Ammon's horn (tissue), 1 donor: ENCODE results near the gene GLRA3.
"Not testable (repeated sequence)": the region's sequence is repeated elsewhere in the genome, so short reads cannot be mapped to it uniquely, and the experiment has no call there.

Source experiments
- DNase-seq: peaks from one replicate; pipeline ENCODE4 v3.0.0-alpha.2; 2016; ENCODE audit warnings: low spot score

Gene GLRA3

DNA sequence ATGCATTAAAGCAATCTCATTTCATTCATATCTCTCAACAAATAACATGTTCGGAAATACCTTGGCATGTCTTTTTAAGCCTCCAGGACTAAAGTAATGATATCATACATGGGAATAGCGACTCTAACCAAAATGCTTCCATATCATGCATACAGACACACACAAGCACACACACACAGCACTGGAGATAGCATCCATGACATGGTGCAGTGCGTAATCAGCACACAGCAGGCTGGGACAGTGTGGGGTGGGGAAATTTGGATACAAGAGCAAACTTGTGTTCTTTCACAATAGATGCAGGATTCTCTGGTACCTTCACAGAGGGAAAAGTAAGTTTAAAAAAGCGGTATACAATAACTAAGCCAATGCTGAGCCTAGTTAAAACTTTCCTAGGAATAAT is 174.4 kb downstream of the GLRA3 start:
- DNase-seq: no peak

DNA sequence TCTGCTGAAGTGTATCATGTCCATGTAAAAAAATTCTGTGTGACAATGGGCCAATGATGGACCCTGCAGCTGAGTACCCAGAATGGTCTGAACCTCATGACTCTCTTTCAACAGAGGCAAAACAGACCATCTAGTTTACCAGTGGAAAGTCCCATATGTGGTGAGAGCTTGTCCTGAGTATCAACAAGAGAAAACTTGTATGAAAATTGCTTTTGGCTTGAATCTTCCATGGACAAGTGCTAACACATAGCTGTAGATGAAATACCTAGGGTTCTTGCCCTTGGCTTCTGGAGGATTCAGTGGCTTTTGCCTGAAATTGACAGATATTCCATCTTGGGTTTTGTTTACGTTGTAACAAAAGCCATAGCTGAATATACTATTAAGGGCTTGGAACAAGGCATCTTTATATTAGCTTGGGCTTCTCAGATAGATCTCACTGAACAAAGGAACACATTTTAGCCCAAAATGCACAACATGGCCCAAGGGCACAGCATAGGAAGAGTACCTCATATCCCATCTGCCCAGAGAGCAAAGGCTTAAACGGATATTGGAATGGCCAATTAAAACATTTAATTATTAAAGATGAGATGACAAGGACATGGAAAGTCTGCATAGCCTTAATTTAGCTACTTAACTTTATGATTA is 178.2 kb downstream of the GLRA3 start:
- DNase-seq: no peak

DNA sequence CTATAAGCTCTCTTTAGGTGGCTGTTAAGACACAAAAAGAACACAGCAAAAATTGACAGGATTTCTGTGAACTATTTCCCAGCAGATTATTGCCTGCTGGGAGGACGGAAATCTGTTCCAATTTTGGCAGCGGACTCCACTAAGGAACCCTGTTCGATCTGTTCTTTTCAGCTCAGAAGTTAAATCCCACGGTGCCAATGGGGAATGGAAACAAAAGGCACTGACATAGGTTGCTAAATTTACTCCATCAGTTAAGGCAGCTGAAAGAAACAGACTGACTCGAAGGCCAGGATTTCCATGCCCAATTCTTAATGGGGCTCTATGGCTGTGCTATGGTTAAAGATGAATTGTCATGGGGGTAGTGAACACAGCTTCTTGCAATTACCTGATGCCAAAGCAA is 180.2 kb downstream of the GLRA3 start:
- DNase-seq: peak; percentile 29

DNA sequence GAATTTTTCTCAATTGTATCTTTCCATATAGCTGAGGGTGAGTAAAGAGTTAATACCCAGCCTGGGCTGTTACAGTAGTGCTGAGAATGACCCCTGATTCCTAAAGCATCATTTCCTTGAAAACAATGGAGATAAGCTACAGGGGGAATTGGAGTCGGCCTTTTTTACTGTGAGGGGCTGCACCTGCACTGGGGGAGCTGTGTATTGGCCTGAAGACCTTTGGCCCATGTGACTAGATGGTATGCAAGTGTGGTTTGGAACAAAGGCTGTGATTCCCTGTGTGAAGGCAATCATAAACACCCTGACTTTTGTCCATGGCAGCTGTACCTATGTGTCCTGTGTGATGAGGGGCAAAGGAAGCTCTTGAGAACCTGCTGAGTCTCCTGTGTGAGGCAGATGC is 182.7 kb downstream of the GLRA3 start:
- no peak for DNase-seq

DNA sequence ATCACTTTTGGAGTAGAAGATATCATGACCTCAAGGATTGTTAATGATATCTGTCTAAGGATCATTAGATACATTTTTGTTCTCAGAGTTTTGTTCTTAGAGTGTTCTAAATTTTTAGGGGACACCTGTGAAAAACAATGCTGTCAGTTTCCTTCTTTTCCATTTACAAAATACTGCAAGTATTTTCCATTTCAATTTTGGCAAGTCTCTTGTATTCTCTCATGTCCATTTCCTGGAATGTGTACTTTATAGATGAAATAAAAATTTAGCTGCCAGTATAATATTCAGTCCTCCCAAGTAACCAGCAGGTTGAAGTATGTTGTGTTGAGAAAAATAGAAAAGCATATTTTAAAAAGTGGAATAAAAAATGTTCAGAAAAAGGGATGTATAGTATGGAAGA is 188.9 kb downstream of the GLRA3 start:
- no peak for DNase-seq

DNA sequence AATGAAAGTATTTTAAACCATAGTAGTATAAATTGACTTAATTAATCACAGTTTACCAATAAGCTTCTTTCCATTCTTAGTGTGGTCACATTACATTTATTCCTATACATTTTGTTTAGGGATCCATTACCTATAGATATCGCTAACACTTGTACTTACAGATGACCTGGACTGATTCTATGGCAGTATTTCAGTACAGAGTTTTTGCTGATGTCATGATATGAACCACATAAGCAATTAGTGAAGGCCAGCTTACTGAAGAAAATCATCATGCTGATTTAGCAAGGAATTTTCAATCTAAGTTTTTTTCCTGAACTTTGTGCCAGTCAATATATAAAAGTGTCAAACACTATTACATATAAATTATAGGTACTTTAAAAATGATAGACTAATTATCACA is 193.3 kb downstream of the GLRA3 start:
- no peak for DNase-seq

DNA sequence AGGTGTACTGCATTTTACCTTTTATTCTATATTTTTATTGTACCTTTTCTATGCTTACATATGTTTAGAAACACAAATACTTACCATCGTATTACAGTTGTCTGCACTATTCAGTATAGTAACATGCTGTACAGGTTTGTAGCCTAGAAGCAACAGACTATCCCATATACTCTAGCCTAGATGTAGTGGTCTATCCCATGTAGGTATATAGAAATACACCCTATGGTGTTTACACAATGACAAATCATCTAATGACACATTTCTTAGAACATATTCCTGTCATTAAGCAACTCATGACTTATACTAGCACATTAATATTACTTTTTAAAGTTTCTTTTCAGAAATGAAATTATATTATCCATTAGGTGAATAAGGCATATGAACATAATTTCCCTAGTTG is 195.6 kb downstream of the GLRA3 start:
- no peak for DNase-seq

DNA sequence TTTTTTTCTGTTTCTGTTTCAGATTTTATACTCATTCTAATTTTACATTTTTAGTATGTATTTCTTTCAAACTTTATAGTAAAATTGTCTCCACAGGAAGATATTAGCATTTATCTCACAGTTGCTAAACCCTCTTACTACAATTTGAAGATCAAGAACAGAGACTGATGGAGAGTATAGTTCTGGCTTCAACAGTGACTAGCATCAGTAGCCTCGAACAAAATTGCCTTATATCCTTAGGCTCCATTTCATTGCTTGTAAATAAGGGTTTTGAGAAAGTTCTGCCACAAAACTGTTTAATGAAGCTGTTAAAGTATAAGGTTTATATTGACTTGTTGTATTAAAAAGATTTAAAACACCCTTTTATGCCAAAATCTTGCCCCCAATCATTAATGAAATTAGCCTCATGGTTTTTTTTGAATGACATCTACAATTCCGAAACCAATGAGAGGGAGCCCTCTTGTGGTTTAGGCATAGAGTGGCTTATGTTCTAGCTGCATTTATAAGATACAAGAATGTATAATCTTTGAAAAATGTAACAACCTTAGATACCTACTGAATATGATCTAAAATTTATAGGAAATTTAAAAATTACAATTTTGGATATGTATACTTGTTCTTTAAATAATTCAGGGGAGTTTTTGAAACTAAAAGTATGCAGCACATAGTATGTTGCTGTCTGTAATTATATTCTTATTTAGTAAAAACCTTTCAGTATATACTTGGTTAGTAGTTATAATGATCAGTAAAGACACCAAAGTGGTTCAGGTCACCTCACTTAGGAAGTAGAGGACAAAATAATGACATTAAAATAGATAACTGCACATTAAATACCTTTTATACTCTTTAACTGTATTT is 196.9 kb downstream of the GLRA3 start:
- peak; percentile 44 for DNase-seq

DNA sequence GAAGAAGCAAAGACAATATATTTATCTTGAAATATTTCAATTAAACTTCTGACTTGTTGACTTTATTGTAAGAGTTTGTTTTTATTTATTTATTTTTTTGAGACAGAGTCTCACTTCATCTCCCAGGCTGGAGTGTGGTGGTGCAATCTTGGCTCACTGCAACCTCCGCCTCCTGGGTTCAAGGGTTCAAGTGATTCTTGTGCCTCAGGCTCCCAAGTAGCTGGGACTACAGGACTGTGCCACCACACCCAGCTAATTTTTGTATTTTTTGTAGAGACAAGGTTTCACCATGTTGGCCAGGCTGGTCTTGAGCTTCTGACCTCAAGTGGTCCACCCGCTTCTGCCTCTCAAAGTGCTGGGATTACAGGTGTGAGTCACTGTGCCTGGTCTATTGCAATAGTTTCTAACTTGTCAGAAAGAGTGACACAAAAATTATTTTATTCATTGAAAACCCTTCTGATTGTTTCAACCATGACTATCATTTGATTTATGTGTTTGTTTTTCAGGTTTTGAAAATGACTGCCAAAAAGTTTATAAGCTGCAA is 199.1 kb downstream of the GLRA3 start:
- DNase-seq: not testable (repeated sequence)

DNA sequence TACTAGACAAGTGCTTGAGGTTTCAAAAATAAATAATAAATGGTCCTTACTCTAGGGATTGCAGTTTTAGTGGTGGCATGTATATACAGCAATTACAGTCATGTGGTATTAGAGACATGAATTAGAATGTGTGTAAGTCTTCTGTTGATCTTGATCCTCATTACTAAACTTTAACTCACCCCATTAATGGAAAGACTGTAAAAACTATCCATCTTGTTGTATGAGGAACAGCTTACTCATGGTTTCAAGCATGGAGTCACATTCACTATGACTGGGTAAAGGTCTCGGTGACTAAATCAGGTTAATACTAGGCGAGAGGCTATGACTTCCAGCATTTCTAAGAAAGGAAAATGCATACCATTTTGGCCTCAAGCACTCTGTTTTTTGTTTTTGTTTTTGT is 199.8 kb downstream of the GLRA3 start:
- DNase-seq: no peak

DNA sequence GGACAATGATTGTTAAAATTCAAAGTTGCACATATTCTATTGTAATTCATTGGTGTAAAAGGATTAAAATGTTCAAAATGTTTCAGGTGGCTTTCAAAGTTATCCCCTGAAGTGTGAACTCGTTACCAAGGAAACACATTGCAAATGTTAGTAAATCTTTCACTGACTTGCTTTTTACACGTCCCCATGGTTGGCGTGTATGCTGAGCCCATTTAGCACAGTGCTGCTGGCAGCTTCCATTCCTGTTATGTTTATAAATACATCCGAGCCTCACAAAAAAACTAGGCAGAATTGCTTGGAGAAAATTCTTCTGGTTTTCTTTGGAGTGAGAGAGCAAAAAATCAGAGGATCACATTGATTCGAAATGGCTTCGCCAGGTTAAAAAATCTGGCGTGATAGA is 200.9 kb downstream of the GLRA3 start:
- no peak for DNase-seq

DNA sequence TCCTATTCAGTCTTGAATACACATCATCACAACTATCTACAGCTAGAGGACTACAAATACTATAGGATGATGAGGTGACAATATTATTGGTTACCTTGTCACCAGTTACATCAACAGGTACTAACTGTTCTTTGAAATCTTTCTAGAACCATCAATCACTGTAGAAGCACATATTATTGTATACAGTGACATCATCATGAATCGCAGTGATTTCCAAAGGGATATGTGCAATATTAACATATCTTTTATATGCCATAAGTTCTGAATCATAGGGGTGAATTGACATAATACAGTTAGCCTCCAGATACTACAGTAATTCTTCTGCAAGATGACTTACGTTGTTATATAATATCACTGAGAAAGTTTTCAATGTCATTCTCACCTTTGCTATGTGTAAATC is 201.6 kb downstream of the GLRA3 start:
- DNase-seq: no peak

DNA sequence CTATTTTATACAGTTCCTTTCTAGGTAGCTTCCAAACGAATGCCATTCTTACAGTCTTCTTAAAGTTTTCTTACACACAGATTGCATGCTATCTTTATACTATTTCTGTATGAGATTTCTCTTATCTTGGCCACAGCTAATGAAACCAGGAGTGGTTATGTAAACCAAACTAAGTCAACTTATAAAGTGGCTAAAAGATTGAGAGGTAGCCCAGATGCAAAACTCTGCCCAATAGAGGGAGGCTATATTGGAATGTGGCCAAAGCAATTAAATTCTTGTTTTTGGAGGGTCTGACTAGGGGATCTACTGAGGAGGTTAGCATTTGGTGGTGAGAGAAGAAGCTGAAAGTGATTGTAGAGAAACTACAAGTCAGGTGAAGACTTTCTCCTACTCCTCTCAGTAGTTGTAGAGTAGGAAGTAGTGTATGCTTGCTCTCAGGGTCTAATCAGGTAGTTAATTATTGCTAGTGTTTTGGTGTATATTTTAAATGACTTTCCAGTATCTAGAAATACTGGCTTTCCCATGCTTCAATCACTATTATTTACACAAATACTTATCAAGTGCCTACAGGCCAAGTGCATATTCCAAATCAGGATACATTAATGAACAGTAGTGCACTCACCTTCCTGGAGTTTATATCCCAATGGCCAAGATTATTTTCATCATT is 202.6 kb downstream of the GLRA3 start:
- DNase-seq: no peak

DNA sequence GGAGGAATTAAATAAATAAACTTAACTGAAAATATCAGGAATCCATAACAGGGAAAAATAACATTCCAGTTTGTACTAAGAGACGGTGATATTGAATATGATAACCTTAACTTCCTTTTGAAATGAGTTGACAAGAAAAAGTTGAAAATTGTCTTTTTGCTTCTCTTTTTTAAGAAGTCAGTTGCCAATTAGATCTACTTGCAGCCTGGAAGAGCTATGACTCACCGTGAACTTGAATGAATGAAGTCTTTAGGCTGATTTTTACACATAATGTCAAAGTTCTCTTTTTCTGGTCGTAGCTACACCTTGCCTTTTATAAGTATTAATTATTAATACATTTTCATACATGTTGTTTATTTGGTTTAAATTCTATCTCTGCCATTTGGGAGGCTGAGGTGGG is 212.4 kb downstream of the GLRA3 start:
- no peak for DNase-seq

DNA sequence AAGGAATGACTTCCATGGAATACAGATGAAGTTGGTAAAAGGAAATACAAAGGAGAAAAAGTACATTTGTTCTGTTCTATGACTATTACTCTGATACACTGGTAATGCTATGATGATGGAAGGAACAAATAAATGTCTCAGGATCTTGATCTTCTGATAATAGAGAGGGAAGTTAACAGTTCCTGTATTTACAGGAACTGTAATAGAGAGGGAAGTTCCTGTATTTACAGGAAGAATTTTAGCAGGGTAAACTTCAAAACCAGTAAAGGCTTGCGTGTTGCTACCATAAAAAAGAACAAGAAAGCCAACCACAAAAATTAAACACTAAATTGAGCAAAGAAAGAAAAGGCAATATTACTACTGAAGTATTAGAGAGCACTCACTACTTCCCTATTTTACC is 215.1 kb downstream of the GLRA3 start:
- no peak for DNase-seq

DNA sequence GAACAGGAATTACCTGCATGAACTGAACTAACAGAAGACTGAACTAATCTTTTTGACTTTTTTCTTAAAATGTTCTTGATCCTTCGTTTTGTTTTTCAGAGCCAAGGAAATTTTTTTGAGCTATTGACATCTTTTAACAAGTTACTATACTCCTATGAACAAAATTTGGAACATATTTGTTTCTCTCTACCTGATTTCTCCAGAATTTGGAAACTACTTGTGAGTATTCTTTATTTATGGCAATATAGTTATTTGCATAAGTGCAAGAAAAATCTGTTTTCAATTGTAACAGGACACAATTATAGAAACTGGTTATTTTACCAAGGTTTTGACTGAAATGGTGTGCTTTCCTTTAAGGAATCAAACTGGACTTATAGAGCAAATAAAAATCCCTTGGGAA is 217.3 kb downstream of the GLRA3 start:
- DNase-seq: no peak

DNA sequence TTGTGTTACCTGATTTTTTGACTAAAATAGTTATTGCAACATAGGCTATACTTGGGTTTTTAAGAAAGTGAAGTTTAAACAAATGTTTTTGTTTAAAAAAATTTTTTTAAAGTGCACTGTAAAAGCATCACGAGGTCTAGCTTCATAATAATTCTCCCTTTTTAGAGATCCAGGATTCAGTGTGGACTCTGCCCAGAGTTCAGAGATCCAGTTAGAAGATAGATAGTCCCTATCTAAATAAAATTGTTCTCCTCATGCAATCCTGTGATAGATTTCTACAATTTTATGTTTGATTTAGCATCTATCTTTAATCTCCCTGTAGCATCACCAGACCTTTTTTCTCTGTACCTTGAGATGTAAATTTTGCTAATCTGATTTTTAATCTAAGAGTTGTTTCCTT is 221.3 kb downstream of the GLRA3 start:
- DNase-seq: no peak

DNA sequence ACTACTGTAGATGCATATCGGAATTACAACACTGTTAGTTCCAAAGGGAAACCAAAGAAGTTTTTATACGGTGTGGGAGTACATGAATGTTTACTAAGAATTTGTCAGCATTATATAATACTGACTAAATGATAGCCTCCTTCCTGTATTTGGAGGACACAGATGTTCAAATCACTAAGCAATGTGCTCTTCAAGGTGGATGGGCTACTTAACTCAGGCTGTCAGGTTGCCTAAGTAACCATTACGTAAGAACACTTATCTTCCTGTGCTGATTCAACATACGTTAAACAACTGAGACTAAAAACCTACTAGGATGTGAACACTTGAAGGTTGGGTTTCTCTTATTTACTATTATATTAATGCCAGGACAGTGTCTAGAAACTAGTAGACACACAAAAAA is 224.8 kb downstream of the GLRA3 start:
- DNase-seq: no peak

DNA sequence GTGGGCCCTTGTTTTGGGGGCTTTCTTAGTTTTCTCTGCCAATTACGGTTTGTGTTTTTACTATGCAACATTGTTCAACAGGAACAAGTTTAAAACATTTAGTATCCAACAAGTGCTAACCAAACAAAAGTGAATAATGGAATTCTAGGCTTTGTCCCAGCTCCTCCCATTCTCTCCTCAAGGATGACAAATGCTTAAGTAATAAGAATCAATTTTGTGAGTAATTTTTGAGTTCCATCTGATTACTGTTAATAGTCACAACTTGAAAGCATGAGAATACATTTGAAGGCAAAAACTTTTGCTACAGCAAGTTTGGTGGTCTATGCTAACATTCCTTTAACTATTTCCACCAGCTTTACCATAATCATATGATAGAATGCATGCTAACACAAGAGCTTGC is 228.7 kb downstream of the GLRA3 start:
- no peak for DNase-seq

DNA sequence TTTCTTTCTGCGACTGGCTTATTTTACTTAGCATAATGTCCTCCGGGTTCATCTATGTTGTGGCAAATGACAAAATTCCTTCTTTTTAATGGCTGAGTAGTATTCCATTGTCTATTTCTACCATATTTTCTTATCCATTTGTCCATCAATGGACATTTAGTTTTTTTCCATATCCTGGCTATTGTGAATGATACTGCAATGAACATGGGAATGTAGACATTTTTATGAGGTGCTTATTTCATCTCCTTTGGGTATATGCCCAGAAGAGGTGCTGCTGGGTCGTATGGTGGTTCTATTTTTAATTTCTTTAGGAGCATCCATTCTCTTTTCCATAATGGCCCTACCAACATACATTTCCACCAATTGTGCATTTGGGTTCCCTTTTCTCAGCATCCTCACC is 230.2 kb downstream of the GLRA3 start:
- DNase-seq: no peak

DNA sequence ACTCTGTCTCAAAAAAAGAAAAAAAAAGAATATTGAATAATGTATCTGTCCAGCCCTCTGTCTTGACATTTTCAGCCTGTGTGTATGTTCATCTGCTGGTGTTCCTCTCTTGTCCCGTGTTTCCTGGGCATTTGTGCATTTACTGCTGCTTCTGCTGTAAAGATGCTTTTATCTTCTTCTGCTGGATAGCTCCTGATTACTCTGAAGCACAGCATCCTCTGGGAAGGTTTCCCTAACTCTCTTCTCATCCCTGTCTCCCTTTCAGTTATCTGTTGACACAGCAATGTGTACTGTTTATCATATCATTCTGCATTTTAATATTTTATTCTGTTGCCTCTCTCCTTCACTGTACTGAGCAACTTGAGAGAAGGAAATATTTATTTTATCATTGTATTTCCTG is 232.5 kb downstream of the GLRA3 start:
- no peak for DNase-seq

DNA sequence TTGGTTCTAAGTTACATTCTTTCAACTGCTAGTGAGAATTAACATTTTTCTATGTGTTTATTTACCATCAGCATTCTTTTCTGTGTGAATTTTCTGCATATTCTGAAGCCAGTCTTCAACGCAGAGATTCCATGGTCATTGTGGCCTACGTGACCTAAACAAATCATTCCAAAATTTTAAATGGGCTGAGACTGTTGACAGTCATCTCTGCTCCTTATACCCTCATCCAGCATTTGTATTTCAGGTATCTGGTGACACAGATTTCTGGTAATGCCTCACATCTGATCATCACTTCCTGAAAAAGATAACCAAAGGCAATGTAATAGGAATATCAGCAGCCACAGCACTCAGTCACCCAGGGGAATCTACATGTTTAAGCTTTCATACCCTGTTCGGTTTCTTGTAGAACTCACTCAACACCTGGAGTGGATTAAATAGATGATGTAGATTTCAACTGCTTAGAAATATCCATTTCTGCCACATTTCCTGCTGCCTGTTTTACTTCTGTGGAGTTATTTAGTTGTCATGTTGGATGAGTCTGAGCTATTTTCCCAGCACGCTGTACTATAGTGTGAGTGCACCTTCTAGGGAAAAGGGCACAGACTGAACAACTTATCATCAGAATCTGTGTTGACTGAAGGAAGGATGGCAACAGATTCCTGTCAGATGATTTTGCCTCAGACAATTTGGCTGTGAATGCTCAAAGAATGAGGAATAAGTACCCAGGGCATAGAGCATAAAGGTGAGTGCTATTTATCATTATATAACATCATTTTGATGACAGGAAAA is 233.7 kb downstream of the GLRA3 start:
- DNase-seq: no peak
